GM18517 (cell line): ENCODE data around the gene NOXO1.

Experiments used
- ATAC-seq: cut with Tn5 transposase; IDR thresholded peaks from one replicate; pipeline ENCODE4 v1.9.1; 2021; ENCODE audit warnings: mild to moderate bottlenecking, moderate library complexity; ENCODE audit not compliant: unreplicated experiment

The NOXO1 gene

GRCh38 chr16:1981398-1981836 is at the start of gene NOXO1:
NOXO1 (minus strand) TSS chr16:1981469; CDS start chr16:1981179, 290 bp downstream.
- no peak for ATAC-seq

- ATAC-seq = no peak
Observed at GRCh38 chr16:2030036-2030435, 48.8 kb upstream of the NOXO1 start.

DNA sequence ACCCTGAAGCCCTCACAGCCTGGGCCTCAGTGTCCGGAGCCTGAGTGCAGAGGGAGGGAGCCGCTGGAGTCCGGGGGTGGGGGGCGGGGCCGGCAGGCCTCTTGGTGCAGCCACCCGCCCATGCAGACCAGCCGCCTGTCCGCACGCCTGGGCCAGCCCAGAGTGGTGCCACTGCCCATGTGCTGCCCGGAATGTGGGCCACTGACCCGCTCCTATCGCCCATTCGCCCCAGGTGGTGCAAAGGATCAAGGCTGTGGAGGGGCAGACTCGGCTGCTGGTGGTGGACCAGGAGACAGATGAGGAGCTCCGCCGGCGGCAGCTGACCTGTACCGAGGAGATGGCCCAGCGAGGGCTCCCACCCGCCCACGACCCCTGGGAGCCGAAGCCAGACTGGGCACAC is 48.1 kb upstream of the NOXO1 start:
- ATAC-seq = no peak

GRCh38 chr16:2028620-2029220 is 47.5 kb upstream of the NOXO1 start:
- no peak for ATAC-seq

- ATAC-seq = no peak
Observed at GRCh38 chr16:2028146-2028545, 46.9 kb upstream of the NOXO1 start.

DNA sequence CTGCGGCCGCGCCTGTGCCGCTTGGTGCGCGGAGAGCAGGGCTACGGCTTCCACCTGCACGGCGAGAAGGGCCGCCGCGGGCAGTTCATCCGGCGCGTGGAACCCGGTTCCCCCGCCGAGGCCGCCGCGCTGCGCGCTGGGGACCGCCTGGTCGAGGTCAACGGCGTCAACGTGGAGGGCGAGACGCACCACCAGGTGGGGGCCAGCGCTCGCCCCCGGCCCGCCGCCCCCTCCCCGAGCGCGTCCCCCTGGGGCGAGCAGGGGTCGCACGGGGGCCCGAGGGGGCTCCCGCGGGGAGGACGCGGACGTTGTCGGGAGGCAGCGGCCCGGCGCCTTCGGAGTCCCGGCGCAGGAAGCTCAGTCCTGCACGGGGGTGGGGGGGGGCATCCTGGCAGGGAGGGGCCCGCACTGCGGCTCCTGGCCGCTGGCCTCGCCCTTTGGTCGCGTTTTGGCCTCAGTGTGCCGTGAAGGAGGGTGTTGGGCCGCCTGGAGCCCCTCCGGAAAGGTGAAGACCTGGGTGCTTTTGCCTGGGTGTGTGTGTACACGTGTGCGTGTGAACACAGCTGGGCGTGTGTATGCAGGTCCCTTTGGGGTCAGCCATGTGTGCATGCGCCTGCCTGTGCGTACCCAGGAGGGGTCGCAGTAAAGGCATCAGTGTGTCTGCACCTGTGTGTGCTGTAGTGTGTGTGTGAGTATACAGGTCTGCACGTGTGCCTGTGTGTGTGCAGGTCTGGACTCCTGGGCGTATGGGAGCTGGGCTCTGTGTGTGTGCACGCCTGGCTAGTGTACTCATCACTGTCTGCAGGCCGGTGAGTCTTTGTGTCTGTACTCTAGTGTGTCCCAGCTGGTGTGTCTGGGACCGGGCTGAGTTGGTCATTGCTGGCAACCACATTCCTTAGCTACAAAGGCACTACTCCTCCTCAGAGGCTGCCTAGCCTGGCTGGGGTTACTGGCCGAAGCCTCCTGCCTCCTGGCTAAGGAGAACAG is 46.0 kb upstream of the NOXO1 start:
- no peak for ATAC-seq

DNA sequence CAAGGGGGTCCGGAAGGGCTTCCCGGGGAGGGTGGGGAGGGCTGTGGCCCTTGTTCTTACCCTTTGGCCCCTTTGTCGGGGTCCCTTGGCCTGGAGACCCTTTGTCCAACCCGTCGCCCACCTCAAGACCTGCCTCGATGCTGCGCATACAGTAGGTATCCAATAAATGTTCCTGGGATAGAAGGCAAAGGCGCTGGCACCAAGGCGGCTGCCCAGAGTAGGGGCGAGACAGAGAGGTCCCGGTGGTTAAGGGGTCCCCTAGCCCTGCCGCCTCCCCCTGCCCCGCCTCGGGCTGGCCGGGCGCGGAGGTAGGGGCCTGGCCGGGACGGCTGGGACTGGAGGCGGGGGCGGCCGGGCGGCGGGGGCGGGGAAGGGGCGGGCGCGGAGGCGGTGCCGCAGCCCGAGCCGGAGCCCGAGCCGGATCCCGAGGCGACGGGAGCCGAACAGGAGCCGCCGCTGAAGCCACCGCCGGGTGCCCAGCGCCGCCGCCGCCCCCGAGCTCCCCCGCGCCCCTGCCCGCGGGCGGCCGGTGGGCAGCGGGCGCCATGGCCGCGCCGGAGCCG is 45.3 kb upstream of the NOXO1 start, which contains the start of gene NHERF2:
TSS of gene NHERF2 (plus strand) at position 442 of the 563 bp plus-strand sequence. CDS start at position 546, 104 bp downstream.
- no peak for ATAC-seq

GRCh38 chr16:2025878-2026460 is 44.7 kb upstream of the NOXO1 start:
- no peak for ATAC-seq

GRCh38 chr16:2025251-2025650 is 44.0 kb upstream of the NOXO1 start:
- ATAC-seq = no peak

DNA sequence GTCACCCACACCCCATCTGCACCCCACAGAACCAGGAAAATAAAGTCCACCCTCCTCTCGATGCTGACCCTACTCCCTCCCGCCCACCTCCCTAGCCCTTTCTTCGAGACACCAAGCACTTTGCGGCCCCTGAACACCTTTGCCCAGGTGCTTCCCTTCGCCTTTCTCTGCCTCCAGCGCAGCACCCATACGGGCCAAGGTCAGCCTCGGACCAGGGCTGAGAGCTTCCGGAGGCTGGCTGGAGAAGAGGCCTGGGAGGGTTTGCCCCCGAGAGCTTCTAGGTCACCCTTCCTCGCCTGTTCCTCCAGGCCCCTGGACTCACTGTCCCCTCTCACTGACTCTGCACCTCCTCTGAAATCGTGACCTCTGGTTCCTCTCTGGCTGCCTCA is 42.8 kb upstream of the NOXO1 start:
- no peak for ATAC-seq

- peak; percentile 65 for ATAC-seq
Observed at GRCh38 chr16:2023092-2024031, 42.1 kb upstream of the NOXO1 start.

- ATAC-seq = peak; percentile 16
Observed at GRCh38 chr16:2022723-2023091, 41.4 kb upstream of the NOXO1 start.

GRCh38 chr16:2019921-2020831 is 38.9 kb upstream of the NOXO1 start:
- ATAC-seq = no peak

DNA sequence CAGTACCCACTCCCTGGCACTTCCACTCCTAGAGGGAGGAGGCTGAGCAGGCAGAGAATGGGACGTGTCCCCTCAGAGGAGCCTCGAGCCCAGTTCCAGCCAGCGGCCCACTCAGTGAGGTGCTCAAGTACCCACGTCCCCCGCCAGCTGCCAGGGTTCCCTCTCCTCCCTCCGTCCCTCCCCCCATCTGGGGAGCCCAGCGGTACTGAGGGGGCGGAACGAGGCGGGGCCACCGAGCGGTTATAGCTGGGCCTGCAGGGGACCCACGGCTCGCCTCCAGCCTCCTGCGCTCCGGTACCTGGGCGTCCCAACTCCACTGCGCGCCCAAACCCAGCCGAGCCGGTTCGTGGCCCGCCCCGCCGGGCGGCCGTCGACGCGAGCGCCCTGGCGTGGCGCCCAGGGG is 38.2 kb upstream of the NOXO1 start, which contains the start of gene NPW:
TSS of gene NPW (plus strand) at position 268 of the 403 bp plus-strand sequence.
- ATAC-seq = no peak

DNA sequence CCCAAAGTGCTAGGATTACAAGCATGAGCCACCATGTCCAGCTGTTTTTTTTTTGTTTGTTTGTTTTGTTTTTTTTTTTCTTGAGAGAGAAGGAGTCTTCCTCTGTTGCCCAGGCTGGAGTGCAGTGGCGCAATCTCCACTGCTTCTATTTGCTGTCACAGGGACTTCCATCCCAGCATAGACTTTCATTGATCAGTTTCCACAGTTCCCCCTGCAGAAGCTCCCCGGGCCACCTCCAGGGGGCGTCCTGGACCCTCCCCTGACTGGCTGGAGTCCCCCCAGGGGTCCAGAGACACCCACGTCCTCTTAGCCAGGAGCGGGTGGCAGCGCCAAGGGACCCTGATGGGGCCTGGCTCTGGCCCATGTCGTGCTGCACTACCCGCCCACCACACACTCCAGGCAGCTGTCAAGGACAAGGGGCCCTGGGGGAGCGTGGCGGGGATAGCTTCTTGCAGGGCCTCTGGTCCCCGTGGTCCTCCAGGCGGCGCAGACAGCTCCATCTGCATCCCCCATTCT is 35.2 kb upstream of the NOXO1 start:
- no peak for ATAC-seq

DNA sequence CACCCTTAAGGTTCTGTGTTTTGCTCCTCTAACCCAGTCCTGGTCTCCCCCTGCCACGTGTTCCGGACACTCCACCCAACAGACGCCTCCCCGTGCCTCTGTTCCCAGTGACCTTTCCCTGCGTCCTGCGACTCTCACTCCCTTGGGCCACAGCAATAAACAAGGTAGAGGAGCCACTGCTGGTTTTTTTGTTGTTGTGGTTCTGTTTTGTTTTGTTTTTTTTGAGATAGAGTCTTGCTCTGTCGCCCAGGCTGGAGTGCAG is 34.6 kb upstream of the NOXO1 start:
- no peak for ATAC-seq

GRCh38 chr16:2015117-2015946 is 34.1 kb upstream of the NOXO1 start:
- ATAC-seq = no peak

DNA sequence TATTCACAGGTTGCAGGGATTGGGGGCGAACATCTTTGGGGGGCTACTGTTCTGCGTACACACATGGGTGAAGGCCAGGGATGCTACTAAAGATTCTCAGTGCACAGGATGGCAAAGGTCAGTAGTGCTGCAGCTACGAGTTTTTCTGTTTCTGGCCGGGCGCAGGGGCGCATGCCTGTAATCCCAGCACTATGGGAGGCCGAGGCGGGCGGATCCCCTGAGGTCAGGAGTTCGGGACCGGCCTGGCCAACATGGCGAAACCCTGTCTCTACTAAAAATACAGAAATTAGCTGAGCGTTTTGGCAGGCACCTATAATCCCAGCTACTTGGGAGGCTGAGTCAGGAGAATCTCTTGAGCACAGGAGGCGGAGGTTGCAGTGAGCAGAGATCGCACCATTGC is 32.3 kb upstream of the NOXO1 start:
- ATAC-seq = no peak
